GM21390 (cell line): ENCODE results near the gene C6orf89.
"Not testable (repeated sequence)": the region's sequence is repeated elsewhere in the genome, so short reads cannot be mapped to it uniquely, and the experiment has no call there.

Source experiments
- ATAC-seq: cut with Tn5 transposase; IDR thresholded peaks from one replicate; pipeline ENCODE4 v1.9.1; 2021; ENCODE audit not compliant: unreplicated experiment

C6orf89 gene

DNA sequence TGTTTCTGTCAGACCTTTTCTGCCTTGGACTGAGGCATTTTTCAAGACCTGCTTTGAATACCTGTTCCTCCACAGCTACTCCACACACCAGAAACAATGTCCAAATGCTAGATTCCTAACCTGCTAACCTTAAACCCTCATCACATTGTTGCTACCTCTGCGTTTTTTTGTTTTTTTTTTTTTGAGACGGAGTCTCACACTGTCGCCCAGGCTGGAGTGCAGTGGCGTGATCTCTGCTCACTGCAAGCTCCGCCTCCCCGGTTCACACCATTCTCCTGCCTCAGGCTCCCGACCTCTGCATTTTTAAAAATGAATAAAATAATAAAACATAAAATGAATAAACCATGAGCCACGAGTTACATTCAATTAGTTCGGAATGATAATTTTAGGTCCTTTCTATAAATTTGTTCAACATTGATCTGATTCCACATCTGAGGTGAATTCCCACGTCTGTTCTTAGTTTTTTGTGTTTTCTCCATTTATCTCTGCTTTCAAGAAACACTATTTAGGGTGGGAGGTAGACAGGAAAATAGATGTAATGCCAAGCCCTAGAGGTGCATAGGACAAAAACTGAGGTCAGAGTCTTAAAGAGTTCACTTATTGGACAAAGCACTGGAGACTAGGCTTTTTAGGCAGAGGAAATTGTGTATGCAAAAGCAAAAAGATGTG lies 1.3 kb downstream of the C6orf89 start:
- no peak for ATAC-seq

DNA sequence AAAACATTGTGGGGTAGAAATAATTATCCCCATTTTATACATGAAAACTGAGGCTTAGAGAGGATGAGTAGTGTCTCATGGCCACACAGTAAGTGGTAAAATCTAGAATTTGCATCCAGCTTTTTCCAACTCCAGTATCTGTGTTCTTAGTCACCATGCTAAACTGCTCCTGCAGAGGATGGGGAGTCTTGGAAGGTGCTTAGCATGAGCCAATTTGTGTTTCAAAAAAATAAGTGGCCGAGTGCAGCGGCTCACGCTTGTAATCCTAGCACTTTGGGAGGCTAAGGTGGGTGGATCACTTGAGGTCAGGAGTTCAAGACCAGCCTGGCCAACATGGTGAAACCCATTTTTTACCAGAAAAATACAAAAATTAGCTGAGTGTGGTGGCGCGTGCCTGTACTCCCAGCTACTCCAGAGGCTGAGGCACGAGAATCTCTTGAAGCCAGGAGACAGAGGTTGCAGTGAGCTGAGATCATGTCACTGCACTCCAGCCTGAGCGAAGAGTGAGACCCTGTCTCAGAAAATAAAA lies 2.4 kb downstream of the C6orf89 start:
- no peak for ATAC-seq

DNA sequence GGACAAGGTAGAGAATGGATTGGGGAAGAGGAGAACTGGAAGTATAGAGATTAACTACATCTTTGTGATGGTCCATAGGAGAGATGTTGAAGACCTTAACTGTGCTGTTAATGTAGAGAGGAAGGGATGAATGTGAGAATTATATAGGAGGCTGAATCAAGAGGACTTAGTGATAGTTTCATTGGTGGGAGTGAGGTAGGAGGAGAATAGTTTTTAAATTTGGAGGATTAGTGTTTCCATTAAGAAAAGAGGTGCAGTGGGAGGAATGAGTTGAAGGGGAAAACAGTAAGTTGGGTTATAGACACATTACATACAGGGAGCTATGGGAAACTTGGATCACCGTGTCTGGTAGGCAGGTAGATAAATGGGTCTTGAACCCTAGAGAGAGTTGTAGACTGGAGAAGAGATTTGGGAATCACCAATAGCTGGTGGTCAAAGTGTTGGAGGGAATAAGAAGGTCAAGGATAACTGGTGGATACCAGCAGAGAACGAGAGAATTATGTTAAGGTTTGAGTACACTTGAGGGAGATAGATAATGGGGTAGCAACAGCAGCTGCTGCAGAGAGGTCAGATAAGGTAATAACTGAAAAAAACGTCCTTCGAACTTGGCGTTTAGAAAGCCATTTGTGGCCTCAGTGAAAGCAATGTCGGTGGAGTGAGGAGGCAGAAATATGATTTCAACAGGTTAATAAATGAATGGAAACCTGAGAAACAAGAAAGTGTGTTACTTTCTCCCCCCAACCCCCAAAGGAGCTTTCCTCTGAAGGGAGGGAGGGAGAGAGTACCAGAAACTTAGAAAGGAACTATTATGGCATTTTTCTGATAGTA lies 3.1 kb downstream of the C6orf89 start:
- no peak for ATAC-seq

DNA sequence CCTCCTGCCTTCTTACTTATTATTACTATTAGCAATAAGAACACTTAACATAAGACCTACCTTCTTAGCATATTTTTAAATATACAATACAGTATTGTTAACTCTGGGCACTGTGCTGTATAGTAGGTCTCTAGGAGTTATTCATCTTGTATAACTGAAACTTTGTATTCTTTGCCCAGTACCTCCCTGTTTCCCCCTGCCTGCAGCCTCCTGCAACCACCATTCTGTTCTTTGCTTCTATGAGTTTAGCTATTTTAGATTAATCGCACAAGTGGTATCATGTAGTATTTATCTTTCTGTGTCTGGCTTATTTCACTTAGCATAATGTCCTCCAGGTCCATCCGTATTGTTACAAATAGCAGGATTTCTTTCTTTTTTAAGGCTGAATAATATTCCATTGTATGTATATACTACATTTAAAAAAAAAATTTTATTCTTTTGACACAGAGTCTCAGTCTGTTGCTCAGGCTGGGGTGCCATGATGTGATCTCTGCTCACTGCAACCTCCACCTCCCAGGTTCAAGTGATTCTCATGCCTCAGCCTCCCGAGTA lies 4.4 kb downstream of the C6orf89 start:
- ATAC-seq: no peak

DNA sequence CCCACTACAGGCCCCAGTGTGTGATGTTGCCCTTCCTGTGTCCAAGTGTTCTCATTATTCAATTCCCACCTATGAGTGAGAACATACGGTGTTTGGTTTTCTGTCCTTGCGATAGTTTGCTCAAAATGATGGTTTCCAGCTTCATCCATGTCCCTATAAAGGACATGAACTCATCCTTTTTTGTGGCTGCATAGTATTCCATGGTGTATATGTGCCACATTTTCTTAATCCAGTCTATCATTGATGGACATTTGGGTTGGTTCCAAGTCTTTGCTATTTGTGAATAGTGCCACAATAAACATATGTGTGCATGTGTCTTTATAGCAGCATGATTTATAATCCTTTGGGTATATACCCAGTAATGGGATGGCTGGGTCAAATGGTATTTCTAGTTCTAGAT lies 5.4 kb downstream of the C6orf89 start:
- not testable (repeated sequence) for ATAC-seq

DNA sequence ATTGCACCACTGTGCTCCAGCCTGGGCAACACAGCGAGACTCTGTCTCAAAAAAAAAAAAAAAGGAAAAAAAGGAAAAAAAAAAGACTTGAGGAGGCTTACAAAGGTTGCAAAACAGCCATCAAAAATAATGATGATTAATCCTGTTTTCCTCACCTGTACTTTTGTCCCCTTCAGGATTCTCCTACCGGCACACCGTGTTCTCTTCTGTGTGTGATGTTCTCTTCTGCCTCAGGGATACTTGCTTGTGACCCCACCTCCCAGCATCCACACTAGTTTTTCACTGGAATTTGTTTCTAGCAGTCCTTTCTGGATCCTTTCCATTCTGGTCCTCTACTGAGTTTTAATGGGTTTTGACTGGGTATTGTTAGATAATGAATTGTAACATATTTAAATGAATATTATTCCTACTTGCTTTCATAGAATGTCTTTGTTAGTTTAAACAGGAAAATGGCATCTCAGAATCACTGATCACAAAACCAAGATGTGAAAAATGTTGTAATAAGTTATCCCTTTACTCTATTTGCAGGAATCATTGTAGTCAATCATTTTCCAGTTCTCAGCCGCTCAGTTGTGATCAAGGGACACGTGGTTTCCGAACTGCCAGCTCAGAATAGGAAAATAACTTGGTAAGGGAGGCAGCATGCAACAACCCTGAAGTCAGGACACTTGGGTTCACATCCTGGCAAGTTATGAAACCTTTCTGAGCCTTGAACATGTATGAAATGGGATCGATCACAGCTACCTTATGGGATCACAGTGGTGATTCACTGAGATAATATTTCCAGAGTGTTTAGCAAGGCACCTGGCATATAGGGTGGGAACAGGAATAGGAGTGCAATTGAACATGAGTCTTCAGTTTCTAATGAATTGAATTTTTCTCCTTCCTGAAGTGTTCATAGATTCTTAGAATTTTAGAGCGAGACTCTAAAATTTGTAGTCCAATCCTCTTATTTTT lies 8.5 kb downstream of the C6orf89 start:
- ATAC-seq: no peak

DNA sequence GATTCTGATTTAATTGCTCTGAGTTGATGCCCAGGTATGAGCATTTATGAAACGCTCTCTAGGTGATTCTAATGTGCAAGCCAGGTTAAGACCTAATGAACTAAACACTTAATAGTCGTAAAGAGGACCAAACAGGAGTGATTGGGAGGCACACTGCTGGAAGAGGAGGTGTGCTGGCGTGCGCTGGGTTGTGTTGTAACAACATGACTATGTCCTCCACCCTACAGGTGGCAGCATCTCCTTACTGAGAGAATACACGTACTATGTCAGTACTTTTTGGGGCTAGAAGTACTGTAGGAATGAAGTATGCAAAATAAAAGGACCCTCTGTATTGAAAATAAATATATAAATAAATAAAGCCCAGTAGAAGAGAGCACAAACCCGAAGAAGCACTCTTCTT lies 11.9 kb downstream of the C6orf89 start:
- no peak for ATAC-seq

DNA sequence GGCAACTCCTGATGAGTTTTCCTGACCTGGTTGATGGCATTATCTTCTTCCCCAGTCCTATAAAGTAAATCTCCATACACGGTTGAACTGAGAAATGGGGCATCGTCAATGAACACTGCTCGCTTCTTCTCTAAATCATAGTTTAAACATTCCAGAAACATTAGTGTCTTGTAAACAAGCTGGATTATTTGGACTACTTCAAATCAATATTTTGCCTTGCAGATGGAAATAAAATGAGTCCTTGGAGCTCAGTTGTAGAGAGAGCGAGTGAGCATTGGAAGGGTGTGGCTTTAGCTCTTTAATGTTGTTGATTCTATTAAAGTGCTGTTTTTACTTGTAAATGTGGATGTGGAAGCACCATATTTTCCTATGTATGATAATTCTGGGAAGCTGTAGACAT lies 18.4 kb downstream of the C6orf89 start:
- ATAC-seq: no peak

DNA sequence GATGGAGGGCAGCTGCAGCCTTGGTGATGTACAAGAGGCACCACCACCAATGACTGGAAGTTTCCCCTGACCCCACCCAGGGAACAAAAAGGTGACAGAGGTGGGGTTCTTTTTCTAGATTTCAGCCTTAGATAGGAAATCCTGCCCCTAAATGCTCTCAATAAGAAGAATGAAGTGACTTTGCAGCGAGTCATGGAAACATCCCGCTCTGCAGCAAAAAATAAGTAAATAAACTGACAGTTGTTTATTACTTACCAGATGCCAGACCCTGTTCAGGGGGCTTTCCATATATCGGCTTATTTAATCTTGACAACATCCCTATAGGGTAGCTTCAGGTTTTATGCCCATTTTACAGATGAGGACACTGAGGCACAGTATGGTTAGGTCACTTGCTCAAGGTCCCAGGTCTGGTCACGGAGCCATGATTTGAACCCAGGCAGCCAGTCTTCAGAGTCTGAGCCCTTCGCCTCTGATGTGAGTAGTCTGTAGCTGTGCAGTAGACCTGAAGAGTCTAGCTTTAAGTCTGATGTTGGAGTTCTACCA lies 19.2 kb downstream of the C6orf89 start:
- no peak for ATAC-seq

DNA sequence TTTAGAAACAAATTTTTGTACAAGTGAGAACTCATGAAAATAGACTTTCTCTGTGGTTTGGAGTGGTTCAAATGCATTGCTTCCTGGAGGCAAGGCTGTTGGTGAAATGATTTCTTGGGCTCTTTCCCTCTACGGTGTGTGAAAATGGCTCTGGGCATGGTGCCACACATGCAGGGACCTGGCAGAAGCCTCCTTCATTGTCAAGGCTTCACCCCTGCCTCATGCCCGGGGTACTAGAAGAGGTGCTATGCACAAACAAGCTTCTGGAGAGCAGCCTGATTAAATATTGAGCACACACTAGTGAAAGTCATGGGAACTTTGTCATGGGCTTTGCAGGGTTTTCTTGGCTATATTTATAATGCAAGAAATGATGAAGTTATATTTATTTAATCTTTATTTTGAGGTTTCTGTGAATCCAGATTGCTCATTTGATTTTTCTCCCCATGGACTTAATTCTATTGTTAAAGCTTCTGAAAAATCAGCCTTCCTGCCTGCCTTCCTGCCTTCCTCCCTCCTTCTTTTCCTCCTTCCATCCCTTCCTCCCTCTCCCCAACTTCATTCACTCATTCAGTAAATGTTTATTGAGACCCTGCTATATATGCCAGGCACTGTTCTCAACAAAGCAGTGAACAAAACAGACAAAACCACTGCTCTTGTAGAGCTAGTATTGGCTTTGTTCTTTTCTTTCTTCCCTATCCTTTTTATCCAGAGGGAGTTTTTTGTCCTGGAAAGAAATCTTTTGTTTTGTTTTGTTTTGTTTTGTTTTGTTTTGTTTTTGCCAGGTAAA lies 21.0 kb downstream of the C6orf89 start:
- no peak for ATAC-seq

DNA sequence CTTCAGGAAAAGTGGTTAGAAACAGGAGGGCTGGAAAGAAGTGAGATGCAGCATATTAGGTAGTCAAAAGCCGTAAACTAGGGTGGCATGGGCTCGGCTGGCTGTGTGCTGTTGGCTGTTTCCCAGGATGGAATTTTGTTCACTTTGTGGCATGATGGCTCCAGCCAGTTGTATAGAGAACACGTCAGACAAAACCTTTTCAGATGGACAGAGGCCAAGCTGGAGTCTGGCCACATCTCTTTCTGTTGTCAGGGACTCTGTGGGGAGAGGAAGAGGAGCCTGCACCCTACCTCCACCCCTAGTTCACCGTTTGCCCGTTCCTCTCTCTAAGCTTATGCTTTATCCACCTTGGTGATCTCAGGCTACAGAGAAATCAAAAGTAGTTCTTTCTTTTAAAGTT lies 22.0 kb downstream of the C6orf89 start:
- ATAC-seq: no peak

DNA sequence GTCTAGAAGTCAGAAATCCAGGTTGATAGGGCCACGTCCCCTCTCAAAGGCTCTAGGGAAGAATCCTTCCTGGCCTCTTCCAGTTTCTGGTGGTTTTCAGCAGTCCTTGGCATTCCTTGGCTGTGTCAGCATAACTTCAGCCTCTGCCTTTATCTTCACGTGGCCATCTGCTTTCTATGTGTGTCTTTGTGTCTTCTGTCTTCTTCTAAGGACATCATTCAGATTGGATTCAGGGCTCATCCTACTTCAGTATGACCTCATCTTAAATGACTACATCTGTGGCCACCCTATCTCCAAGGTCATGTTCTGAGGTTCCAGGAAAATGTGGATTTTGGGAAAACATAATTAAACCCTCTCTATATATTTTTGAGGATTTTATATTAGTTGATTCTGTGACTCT lies 23.0 kb downstream of the C6orf89 start:
- ATAC-seq: no peak

DNA sequence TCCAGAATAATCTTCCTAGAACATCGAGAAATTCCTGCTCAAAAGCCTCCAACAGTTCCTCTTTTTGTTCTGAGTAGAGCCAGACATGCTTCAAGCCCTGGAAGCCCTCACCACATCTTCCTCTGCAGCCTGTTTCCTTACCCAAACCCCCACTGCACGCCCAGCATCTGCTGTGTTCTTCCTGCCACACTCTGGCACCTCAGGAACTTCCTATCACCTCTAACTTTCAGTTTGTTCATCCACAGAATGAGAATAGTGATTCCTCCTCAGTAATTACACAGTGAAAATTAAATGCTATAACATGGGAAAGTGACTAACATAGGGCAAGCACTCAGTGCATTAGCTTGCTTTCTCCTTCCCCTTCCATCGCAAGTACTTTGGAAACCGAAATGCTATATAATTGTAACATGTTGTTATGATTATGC lies 26.3 kb downstream of the C6orf89 start:
- peak; percentile 24 for ATAC-seq

DNA sequence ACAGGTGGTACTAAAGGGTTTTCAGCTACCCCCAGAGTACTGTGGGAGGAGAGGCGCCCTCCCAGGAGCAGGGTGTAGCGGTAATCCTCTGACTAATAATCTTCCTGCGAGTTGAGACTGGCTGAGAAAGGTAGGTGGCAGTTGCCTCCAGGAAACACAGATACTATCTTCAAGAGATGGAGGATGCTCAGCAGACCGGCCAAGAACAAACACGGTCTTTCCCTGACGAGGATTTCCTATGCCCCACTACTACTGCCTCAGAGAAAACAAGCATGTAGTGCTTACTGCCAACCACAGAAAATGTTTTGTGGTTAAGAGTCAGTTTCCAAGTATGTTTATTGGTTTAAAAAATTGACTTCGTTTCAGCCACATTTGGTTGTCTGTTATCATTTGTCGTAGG lies 26.8 kb downstream of the C6orf89 start:
- peak; percentile 85 for ATAC-seq

DNA sequence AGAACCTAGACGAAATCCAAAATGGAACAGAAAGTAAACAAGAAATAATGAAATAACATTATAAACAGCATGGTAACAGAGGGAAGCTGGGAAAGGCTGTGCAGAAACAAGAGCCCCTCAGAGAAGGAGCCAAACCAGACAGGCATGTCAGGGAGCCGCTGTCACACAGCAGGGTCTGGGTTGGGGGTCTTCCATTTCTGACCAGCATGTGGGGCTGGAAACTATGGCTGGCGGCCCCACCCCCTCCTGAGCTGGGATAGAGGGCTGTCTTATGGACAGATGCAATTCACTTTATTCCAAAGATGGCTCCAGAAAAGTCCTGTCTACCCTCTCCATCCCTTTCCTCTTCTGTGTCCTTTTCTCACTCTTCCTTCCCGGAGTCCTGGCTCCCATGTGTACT lies 27.3 kb downstream of the C6orf89 start:
- peak; percentile 9 for ATAC-seq

DNA sequence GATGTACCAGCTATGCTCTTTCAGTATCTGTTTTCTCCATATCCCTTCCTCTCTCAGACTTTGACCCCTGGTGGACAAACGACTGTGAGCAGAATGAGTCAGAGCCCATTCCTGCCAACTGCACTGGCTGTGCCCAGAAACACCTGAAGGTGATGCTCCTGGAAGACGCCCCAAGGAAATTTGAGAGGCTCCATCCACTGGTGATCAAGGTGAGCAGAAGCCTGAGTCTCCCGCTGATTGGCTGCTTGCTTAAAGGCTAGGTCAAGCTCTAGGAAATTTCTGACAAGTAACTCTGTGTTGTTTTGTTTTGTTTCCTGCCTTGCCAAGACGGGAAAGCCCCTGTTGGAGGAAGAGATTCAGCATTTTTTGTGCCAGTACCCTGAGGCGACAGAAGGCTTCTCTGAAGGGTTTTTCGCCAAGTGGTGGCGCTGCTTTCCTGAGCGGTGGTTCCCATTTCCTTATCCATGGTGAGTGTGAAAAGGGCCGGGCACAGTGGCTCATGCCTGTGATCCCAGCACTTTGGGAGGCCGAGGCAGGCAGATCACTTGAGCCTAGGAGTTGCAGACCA lies 28.6 kb downstream of the C6orf89 start:
- no peak for ATAC-seq

DNA sequence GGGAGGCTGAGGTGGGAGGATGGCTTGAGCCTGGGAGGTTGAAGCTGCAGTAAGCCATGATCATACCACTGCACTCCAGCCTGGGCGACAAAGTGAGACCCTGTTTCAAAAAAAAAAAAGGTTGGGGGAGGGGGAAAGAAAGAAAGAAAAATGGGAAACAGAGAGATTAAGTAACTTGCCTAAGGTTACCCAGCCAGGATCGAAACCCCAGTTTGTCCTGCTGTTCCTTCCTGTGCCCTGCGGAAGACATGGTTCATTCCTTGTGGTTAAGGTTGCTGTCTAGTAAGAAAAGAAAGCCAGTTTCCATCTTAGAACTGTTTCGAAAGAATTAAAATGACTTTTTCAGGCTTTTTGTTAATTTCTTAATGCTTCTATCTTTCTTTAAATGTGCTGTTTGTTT lies 29.8 kb downstream of the C6orf89 start:
- no peak for ATAC-seq

DNA sequence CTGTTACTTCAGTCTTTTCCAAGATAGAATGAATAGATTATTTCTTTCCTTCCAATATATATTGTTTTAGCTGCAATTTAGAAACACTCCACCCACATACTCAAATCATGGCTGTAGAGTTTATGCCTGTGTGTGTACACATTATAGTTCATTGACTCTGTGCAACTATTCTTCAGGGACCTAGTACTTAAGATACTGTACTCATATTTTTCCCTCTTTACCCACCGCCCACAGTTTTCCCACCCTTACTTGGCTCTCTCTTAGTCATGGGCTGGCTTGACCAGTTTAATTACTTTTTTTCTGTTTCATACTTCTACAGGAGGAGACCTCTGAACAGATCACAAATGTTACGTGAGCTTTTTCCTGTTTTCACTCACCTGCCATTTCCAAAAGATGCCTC lies 30.4 kb downstream of the C6orf89 start:
- no peak for ATAC-seq

DNA sequence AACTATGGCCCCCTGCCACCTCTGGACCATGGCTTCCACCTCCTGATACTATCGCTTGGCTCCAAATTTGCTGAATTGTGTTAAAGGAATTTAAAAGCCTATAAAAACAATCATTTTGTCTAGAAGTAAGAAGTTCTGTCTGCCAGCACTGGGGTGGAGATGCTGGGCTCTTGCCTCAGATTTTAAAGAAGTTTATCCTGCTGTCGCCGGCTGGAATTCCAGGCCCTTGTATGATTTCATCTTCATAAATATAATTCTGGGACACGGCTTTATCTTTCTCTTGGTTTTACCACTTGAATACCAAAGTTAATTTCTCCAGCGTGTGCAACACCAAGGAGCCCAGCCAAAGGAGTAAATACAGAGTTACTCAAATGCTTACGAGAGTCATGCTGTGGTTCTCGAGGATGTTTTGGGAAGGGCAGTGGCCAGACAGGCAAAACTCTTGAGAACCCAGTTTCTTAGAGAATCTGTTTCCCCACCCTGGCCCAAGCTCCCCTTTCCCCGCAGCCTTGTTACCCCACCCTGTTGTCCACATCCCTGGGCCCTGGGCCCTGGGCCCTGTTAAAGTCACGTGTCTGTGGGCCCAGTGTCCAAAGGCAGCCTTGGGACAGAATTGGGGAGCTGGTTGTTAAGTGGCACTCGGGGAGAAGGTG lies 31.9 kb downstream of the C6orf89 start:
- no peak for ATAC-seq
